OCI-LY7 (cell line): Measurements from ENCODE around the gene RARS1.

ENCODE experiments used
- EZH2phosphoT487 ChIP-seq: fragments of 200-600 bp; sonication (generic); IDR thresholded peaks from 2 replicates; pipeline ENCODE4 v1.6.1; 2018; ENCODE audit warnings: low read depth, borderline replicate concordance, mild to moderate bottlenecking, mixed run types, antibody characterized with exemption, low read length, moderate library complexity, mixed read lengths
- TF ChIP-seq, protein P1 (sequence below): fragments of 200-600 bp; sonication (generic); conservative IDR thresholded peaks from 2 replicates; pipeline ENCODE4 v1.5.1; 2014; ENCODE audit warnings: mild to moderate bottlenecking, antibody characterized with exemption, low read length, moderate library complexity, mixed read lengths

DNA sequence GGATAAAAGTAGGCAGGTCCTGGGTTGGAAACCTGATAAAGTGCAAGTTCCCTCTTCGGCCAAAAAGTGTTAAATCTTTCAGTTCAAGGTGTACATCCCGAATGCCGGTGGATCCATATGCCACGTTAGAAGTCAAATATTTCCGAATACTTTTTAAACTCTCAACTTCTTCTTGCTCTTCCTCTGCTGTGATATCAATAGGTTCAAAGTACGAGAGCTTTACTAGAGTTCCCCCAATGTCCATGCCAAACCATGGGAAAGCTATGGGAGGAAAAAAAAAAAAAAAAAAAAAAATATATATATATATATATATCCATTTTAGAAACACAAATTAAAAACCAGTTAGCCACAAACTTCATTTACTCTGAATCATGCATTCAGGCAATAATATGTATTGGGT, 82.5 kb downstream of the RARS1 start:
- TF ChIP-seq, protein P1, sequence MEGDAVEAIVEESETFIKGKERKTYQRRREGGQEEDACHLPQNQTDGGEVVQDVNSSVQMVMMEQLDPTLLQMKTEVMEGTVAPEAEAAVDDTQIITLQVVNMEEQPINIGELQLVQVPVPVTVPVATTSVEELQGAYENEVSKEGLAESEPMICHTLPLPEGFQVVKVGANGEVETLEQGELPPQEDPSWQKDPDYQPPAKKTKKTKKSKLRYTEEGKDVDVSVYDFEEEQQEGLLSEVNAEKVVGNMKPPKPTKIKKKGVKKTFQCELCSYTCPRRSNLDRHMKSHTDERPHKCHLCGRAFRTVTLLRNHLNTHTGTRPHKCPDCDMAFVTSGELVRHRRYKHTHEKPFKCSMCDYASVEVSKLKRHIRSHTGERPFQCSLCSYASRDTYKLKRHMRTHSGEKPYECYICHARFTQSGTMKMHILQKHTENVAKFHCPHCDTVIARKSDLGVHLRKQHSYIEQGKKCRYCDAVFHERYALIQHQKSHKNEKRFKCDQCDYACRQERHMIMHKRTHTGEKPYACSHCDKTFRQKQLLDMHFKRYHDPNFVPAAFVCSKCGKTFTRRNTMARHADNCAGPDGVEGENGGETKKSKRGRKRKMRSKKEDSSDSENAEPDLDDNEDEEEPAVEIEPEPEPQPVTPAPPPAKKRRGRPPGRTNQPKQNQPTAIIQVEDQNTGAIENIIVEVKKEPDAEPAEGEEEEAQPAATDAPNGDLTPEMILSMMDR = no peak
- no peak for TF ChIP-seq EZH2phosphoT487
